ENCODE data around the gene ZFP42. TPM values are rescaled to one million over a fixed set of nuclear protein-coding genes. Genes with fewer than 3 reads are reported as not detected.

ZFP42 gene
- total and polyA plus RNA-seq, 2 of the 8 experiments (the other 6 are each of a cell fraction or from before 2014, with no cell fraction given), result 69.4 to 188 TPM

- TF ChIP-seq CHD7 (IDR thresholded peaks at IDR 0.05; ENCODE audit: insufficient replicate concordance, low read length), result no peak
- no peak for TF ChIP-seq RAD21 (IDR thresholded peaks at IDR 0.05 in 1 of 2, conservative IDR thresholded peaks at IDR 0.05 in 1 of 2; ENCODE audit: low read depth in 2 of 2, low read length in 2 of 2)
- TF ChIP-seq NANOG (IDR thresholded peaks at IDR 0.05; ENCODE audit: insufficient read depth, low read depth, low read length, poor library complexity, severe bottlenecking), result no peak
- no peak for TF ChIP-seq GTF2F1 (IDR thresholded peaks at IDR 0.05; ENCODE audit: borderline replicate concordance, low read depth, low read length)
- 0 out of 2 replicates have a peak, but pooled peaks have one; percentile 19 for TF ChIP-seq RBBP5 (IDR thresholded peaks at IDR 0.05; ENCODE audit: borderline replicate concordance, low read depth, low read length)
- peak; percentile 60 for TF ChIP-seq ASH2L (IDR thresholded peaks at IDR 0.05; ENCODE audit: low read length)
- no peak for TF ChIP-seq USF2 (IDR thresholded peaks at IDR 0.05; ENCODE audit: low read length)
- TF ChIP-seq FOSL1 (IDR thresholded peaks at IDR 0.05; ENCODE audit: insufficient read depth, low read depth, low read length), result no peak
- no peak; the same call in 1 of the 2 replicates for TF ChIP-seq TBP (IDR thresholded peaks at IDR 0.05; ENCODE audit: low read depth, low read length)
- no peak for TF ChIP-seq TAF7 (optimal IDR thresholded peaks at IDR 0.05; ENCODE audit: borderline replicate concordance, low read depth, low read length)
Observed at GRCh38 chr4:188031751-188032150, 36.2 kb downstream of the ZFP42 start (continued).
